H1 (cell line): ENCODE measurements around the gene GCAT. TPM values are rescaled to one million over a fixed set of nuclear protein-coding genes. Genes with fewer than 3 reads are reported as not detected.

Experiments used
- CTCF ChIA-PET: fragments of 300-600 bp; sonication (Branson Sonifier 250); formaldehyde crosslinking; loops from one replicate; lab custom pipeline; 2021; ENCODE audit not compliant: partially characterized antibody; lab: Charles Lee
- POLR2A ChIA-PET: fragments of 300-600 bp; sonication (Branson Sonifier 250); formaldehyde crosslinking; loops from one replicate; lab custom pipeline; 2021; ENCODE audit warnings: inconsistent platforms; ENCODE audit not compliant: partially characterized antibody; lab: Charles Lee
- DNase-seq, 2 experiments: peaks; one replicate each; pipeline versions ENCODE4 v3.0.0 to v3.0.0-alpha.2; 2010 to 2022; ENCODE audit warnings: low spot score in 2 of 2, low read depth in 1 of 2, mixed read lengths in 1 of 2
- FAIRE-seq: peaks from 2 replicates; lab custom pipeline; 2011; peaks lifted over from hg19 to GRCh38; lab: Jason Lieb, UNC
- H2AFZ ChIP-seq: 2 replicates; pipeline ENCODE4 v1.8.1; 2012; ENCODE audit warnings: low read length, inconsistent platforms
- H2AK5ac ChIP-seq: 2 replicates; pipeline ENCODE4 v1.6.1; 2013; ENCODE audit warnings: low read depth, low read length
- H2BK120ac ChIP-seq: replicated peaks from 2 replicates; pipeline ENCODE3; 2013; ENCODE audit warnings: low read depth, low read length, inconsistent platforms
- H2BK12ac ChIP-seq: 2 replicates; pipeline ENCODE4 v1.6.1; 2013; ENCODE audit warnings: low read depth, low read length
- H2BK15ac ChIP-seq: 2 replicates; pipeline ENCODE4 v1.6.1; 2013; ENCODE audit warnings: low read length
- H2BK20ac ChIP-seq: 2 replicates; pipeline ENCODE4 v1.6.1; 2013; ENCODE audit warnings: low read length
- H2BK5ac ChIP-seq: 2 replicates; pipeline ENCODE4 v1.6.1; 2013; ENCODE audit warnings: low read depth, low read length
- H3K14ac ChIP-seq: 2 replicates; pipeline ENCODE4 v1.6.1; 2013; ENCODE audit warnings: inconsistent platforms; ENCODE audit not compliant: insufficient read length
- H3K18ac ChIP-seq: 2 replicates; pipeline ENCODE4 v1.6.1; 2013; ENCODE audit warnings: low read length; ENCODE audit errors: extremely low read depth
- H3K23ac ChIP-seq: 2 replicates; pipeline ENCODE4 v1.6.1; 2013; ENCODE audit warnings: inconsistent platforms; ENCODE audit not compliant: insufficient read length
- H3K23me2 ChIP-seq: 2 replicates; pipeline ENCODE4 v1.6.1; 2013; ENCODE audit warnings: low read depth, low read length
- H3K27ac ChIP-seq: 2 replicates; pipeline ENCODE4 v1.6.1; 2011; ENCODE audit warnings: low read depth, low read length, inconsistent platforms
- H3K27me3 ChIP-seq, 4 experiments: replicated peaks in 1 of 4; 1 replicate in 1 of 4; 2 replicates in 3 of 4; pipeline versions ENCODE4 v1.6.1 to v1.8.1; 2011 to 2013; ENCODE audit warnings: low read length in 3 of 4, mild to moderate bottlenecking in 3 of 4, inconsistent platforms in 2 of 4, mixed read lengths in 2 of 4, moderate library complexity in 1 of 4; ENCODE audit not compliant: control insufficient read depth in 3 of 4, insufficient read depth in 3 of 4; ENCODE audit errors: extremely low read depth in 1 of 4
- H3K36me3 ChIP-seq, 4 experiments: 2 replicates each; pipeline versions ENCODE4 v1.6.1 to v1.8.1; 2011 to 2013; ENCODE audit warnings: mild to moderate bottlenecking in 4 of 4, low read length in 3 of 4, moderate library complexity in 2 of 4, control low read depth in 1 of 4, inconsistent platforms in 1 of 4; ENCODE audit not compliant: insufficient read depth in 4 of 4, control insufficient read depth in 2 of 4
- H3K4ac ChIP-seq: replicated peaks from 2 replicates; pipeline ENCODE3; 2013; ENCODE audit warnings: low read length, low read depth, mixed read lengths, inconsistent platforms; ENCODE audit not compliant: insufficient read length
- H3K4me1 ChIP-seq, 4 experiments: replicated peaks in 1 of 4; 1 replicate in 1 of 4; 2 replicates in 3 of 4; pipeline versions ENCODE4 v1.6.1 to v1.8.1; 2011 to 2013; ENCODE audit warnings: low read length in 3 of 4, inconsistent platforms in 2 of 4, mixed read lengths in 1 of 4; ENCODE audit not compliant: insufficient read depth in 4 of 4, control insufficient read depth in 3 of 4
- H3K4me2 ChIP-seq, 2 experiments: 2 replicates each; pipeline versions ENCODE4 v1.6.1 to v1.8.1; 2011 to 2013; ENCODE audit warnings: low read depth in 2 of 2, low read length in 2 of 2, control low read depth in 1 of 2, inconsistent platforms in 1 of 2, mild to moderate bottlenecking in 1 of 2; ENCODE audit not compliant: insufficient read depth in 1 of 2
- H3K4me3 ChIP-seq, 4 experiments: fragments of 200-600, 300-600 bp in 1 of 4; sonication (generic), shearing (Covaris generic), sonication (Bioruptor Twin) in 1 of 4; 2 replicates each; pipeline versions ENCODE4 v1.5.1 to v1.8.1; 2011 to 2016; ENCODE audit warnings: low read length in 4 of 4, low read depth in 3 of 4, control low read depth in 2 of 4, inconsistent platforms in 2 of 4, mild to moderate bottlenecking in 2 of 4, mixed read lengths in 1 of 4, moderate library complexity in 1 of 4; ENCODE audit not compliant: insufficient read depth in 2 of 4; ENCODE audit errors: extremely low read depth in 1 of 4
- H3K56ac ChIP-seq: replicated peaks from 2 replicates; pipeline ENCODE3; 2013; ENCODE audit warnings: low read depth, mild to moderate bottlenecking, mixed read lengths, low read length, inconsistent platforms; ENCODE audit not compliant: insufficient read length
- H3K79me1 ChIP-seq: 2 replicates; pipeline ENCODE4 v1.6.1; 2013; ENCODE audit warnings: low read depth, low read length, control low read depth
- H3K79me2 ChIP-seq, 2 experiments: 2 replicates each; pipeline versions ENCODE4 v1.6.1 to v1.8.1; 2012 to 2013; ENCODE audit warnings: low read length in 2 of 2, mild to moderate bottlenecking in 2 of 2, inconsistent platforms in 1 of 2; ENCODE audit not compliant: insufficient read depth in 2 of 2, control insufficient read depth in 1 of 2
- H3K9ac ChIP-seq, 4 experiments: replicated peaks in 1 of 4; 1 replicate in 1 of 4; 2 replicates in 3 of 4; pipeline versions ENCODE4 v1.6.1 to v1.8.1; 2011 to 2013; ENCODE audit warnings: low read depth in 3 of 4, low read length in 3 of 4, control low read depth in 2 of 4, mild to moderate bottlenecking in 2 of 4, moderate library complexity in 2 of 4, inconsistent platforms in 1 of 4; ENCODE audit errors: extremely low read depth in 1 of 4
- H3K9me3 ChIP-seq, 2 experiments: 2 replicates each; pipeline versions ENCODE4 v1.6.1 to v1.8.1; 2012 to 2013; ENCODE audit warnings: mild to moderate bottlenecking in 2 of 2, moderate library complexity in 2 of 2, control low read depth in 1 of 2, inconsistent platforms in 1 of 2, low read depth in 1 of 2, low read length in 1 of 2, mixed read lengths in 1 of 2; ENCODE audit not compliant: insufficient read depth in 2 of 2
- H4K20me1 ChIP-seq, 2 experiments: replicated peaks in 1 of 2; 2 replicates each; pipeline versions ENCODE3 to v1.8.1; 2011 to 2013; ENCODE audit warnings: inconsistent platforms in 2 of 2, low read length in 2 of 2, mild to moderate bottlenecking in 1 of 2; ENCODE audit not compliant: insufficient read depth in 2 of 2, control insufficient read depth in 1 of 2
- H4K5ac ChIP-seq: 2 replicates; pipeline ENCODE4 v1.6.1; 2013; ENCODE audit warnings: low read length, low read depth, mixed read lengths, inconsistent platforms; ENCODE audit not compliant: insufficient read length
- H4K8ac ChIP-seq: 2 replicates; pipeline ENCODE4 v1.8.0; 2013; ENCODE audit warnings: mild to moderate bottlenecking, moderate library complexity, low read length, inconsistent platforms; ENCODE audit not compliant: insufficient read depth; ENCODE audit errors: extremely low read depth
- H4K91ac ChIP-seq: replicated peaks from 2 replicates; pipeline ENCODE3; 2013; ENCODE audit warnings: low read length, mixed read lengths, inconsistent platforms; ENCODE audit not compliant: insufficient read length
- BCL11A ChIP-seq, 2 experiments: IDR thresholded peaks; one replicate each; pipeline ENCODE4 v1.6.1; 2011; ENCODE audit warnings: low read depth in 2 of 2, low read length in 2 of 2, mild to moderate bottlenecking in 2 of 2
- RNF2 ChIP-seq: fragments of 200-900, 300-1000 bp; sonication (generic); IDR thresholded peaks from 2 replicates; pipeline ENCODE4 v1.7.1; 2016; ENCODE audit warnings: borderline replicate concordance, low read depth, mild to moderate bottlenecking, antibody characterized with exemption, low read length; ENCODE audit not compliant: poor library complexity, severe bottlenecking; ENCODE audit errors: missing control alignments
- SP4 ChIP-seq: IDR thresholded peaks from 2 replicates; pipeline ENCODE4 v1.6.1; 2012; ENCODE audit warnings: low read length, inconsistent platforms
- YY1 ChIP-seq: IDR thresholded peaks from 2 replicates; pipeline ENCODE4 v1.6.1; 2011; ENCODE audit warnings: low read depth, mild to moderate bottlenecking, low read length
- ZNF274 ChIP-seq: IDR thresholded peaks from 2 replicates; pipeline ENCODE4 v1.7.0; 2012; ENCODE audit warnings: low read length, borderline replicate concordance; ENCODE audit errors: extremely low read depth
- WGBS, 2 experiments: shearing (Covaris generic) in 1 of 2; methylation state at CpG; one replicate each; pipeline versions ENCODE4 v1.1.6 to v1.1.7; 2013 to 2015; ENCODE audit warnings: low lambda C conversion rate in 2 of 2, mixed read lengths in 2 of 2, inconsistent platforms in 1 of 2, low coverage in 1 of 2, missing lambda C conversion rate in 1 of 2; ENCODE audit not compliant: insufficient replicate concordance in 2 of 2, insufficient coverage in 1 of 2, insufficient read length in 1 of 2; ENCODE audit errors: extremely low coverage in 1 of 2, missing lambda C conversion rate in 1 of 2; 5-methylcytosine and 5-hydroxymethylcytosine counted together
- polyA plus RNA-seq, 7 experiments: library from polyadenylated mRNA; depleted of rRNA in 3 of 7; stranded (reverse) in 5 of 7; unstranded in 2 of 7; fragments of >200 nt in 5 of 7; fragments of 200-250 nt in 2 of 7; gene quantifications; 1 replicate in 5 of 7; 2 replicates in 1 of 7; 4 replicates in 1 of 7; pipeline versions ENCODE4 v1.2.1 to v1.2.3, GENCODE V29; 2011 to 2013; ENCODE audit warnings: missing spikeins in 2 of 7, mixed read lengths in 2 of 7
- total RNA-seq: library from RNA; stranded (reverse); fragmentation: NEBNext Ultra II Directional; extraction: Animal tissue kit (Norgen Biotek cat#: 25700); gene quantifications from 2 replicates; pipeline ENCODE4 v1.2.1, GENCODE V29; 2021
- TF ChIP-seq, protein P1 (sequence below): IDR thresholded peaks from 2 replicates; pipeline ENCODE4 v1.6.1; 2012; ENCODE audit warnings: inconsistent platforms

GCAT gene
- total and polyA plus RNA-seq, 2 of the 8 experiments (the other 6 are each of a cell fraction or from before 2014, with no cell fraction given), result 24.3 to 47.5 TPM

DNA sequence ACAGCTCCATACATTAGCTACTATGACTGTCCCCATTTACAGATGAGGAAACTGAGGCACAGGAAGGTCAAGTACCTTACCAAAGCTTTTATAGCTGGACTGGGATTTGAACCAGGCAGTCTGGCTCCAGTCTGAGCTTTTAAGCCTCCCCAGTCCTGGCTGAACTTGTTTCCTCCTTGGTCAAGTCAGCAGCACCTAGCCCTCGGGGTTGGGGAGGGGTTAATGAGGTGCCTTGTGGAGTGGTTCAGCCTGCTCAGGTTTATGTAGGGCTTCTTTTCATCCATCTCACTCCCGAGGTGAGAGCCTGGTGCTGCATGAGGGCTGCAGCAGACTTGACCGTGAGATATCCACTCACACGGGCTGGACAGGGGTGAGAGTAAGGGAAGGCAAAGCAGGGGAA lies 36.7 kb upstream of the GCAT start:
- H3K4ac ChIP-seq, result no peak overlapping the region
- WGBS, 2 experiments, result 64% methylated on average over 4 of the region's 4 CpGs; no CpG with 5 or more reads in 1 of the 2 experiments
- TF ChIP-seq RNF2 (no peak), BCL11A (IDR thresholded peaks at IDR 0.05; ENCODE audit: low read depth in 2 of 2, low read length in 2 of 2) (no peak), SP4 (no peak), YY1 (no peak), ZNF274 (no peak)
- TF ChIP-seq, protein P1, sequence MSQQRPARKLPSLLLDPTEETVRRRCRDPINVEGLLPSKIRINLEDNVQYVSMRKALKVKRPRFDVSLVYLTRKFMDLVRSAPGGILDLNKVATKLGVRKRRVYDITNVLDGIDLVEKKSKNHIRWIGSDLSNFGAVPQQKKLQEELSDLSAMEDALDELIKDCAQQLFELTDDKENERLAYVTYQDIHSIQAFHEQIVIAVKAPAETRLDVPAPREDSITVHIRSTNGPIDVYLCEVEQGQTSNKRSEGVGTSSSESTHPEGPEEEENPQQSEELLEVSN, result no peak

More for the DNA sequence above, 36.7 kb upstream of the GCAT start:
- H3K9me3 ChIP-seq, result no peaks in the 10 kb centered on the region
- no peak overlapping the region for H3K4me2 ChIP-seq
- no peaks in the 10 kb centered on the region for H3K79me2 ChIP-seq
- no peaks in the 10 kb centered on the region; a peak in 2 of 7 replicates for H3K27me3 ChIP-seq
- no peak overlapping the region for H3K18ac ChIP-seq
- no peak for FAIRE-seq
- no peak overlapping the region for H2AFZ ChIP-seq
- H3K79me1 ChIP-seq, result no peaks in the 10 kb centered on the region
- H3K4me3 ChIP-seq, result no peak overlapping the region
- no peak overlapping the region for H3K9ac ChIP-seq
- no peak for DNase-seq
- no peak overlapping the region for H2BK20ac ChIP-seq
- no peak overlapping the region for H4K5ac ChIP-seq
- H3K56ac ChIP-seq, result no peak overlapping the region
- H3K4me1 ChIP-seq, result no peaks in the 10 kb centered on the region
- no peak overlapping the region for H3K27ac ChIP-seq
- no peak overlapping the region for H4K8ac ChIP-seq
- H2BK12ac ChIP-seq, result no peak overlapping the region
- no peak overlapping the region for H2BK5ac ChIP-seq
- no peak overlapping the region for H4K91ac ChIP-seq
- H2BK120ac ChIP-seq, result no peak overlapping the region
- H3K23ac ChIP-seq, result no peak overlapping the region
- H2BK15ac ChIP-seq, result no peak overlapping the region
- POLR2A ChIA-PET, result interaction anchor here (0.7 to 2.3 kb wide), 2 partner anchors 8 to 82 kb away, joined by 3 to 5 read pairs; no protein-coding TSS in a partner anchor
- H3K23me2 ChIP-seq, result no peaks in the 10 kb centered on the region
- CTCF ChIA-PET, result interaction anchor here (0.9 to 6.3 kb wide), 3 partner anchors 17 to 194 kb away, joined by 3 to 75 read pairs (median 5); no protein-coding TSS in a partner anchor
- H4K20me1 ChIP-seq, result peaks cover 0 to 8% of the 10 kb centered on the region in 2 experiments
- no peak overlapping the region for H3K14ac ChIP-seq
- H3K36me3 ChIP-seq, result peaks cover 0 to 16% (median 10%) of the 10 kb centered on the region in 4 experiments; a peak in 5 of 8 replicates
- no peak overlapping the region for H2AK5ac ChIP-seq
